Stimulated activated CD8-positive, alpha-beta memory T cell treated with anti-CD3 and anti-CD28 coated beads, Interleukin-2, amount 100 ng/mL, for 1 hour (primary cell): Measurements from ENCODE around the gene GOLGA6A.
"Not testable (repeated sequence)": the region's sequence is repeated elsewhere in the genome, so short reads cannot be mapped to it uniquely, and the experiment has no call there.

Source experiments
- DNase-seq, 2 donors: peaks; one replicate each; pipeline ENCODE4 v3.0.0-alpha.2; 2020; ENCODE audit warnings: low read depth in 2 of 2

The GOLGA6A gene

DNA sequence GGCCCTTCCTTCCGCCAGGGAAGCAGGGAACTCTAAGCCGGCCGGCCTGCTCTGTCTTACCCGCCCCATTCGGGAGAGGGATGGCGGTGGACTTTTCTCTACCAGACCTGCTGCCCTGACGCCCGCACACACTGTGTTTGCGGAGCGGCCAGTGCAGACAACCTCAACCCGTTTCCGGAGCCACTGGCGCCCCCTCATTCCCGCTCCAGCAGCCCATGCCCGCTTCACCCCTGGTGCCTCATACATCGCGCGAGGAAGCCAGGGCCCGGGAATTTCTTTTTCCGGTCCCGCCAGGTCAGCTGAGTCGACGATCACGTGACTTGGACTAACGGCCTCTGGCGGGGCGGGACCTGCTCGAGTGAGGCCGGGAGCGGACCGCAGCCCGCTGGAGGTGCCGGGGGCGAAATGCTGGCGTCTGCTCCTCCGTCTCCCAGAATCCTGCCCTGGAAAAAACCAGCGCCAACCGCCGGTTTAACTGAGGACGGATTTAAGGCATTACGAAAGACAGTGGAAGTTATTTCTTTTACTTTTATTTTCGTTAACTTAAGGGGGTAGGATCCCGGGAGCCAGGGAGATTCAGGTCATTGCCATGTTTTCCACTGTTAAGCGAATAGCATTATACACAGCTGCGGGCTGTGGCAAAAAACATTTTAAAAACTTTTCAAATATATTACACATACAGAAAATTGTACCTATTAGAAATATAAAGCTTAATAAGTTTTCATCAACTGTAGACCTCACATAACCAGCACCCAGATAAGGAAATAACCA is 17.8 kb upstream of the GOLGA6A start:
- DNase-seq, result peak; percentile 21 to 28

DNA sequence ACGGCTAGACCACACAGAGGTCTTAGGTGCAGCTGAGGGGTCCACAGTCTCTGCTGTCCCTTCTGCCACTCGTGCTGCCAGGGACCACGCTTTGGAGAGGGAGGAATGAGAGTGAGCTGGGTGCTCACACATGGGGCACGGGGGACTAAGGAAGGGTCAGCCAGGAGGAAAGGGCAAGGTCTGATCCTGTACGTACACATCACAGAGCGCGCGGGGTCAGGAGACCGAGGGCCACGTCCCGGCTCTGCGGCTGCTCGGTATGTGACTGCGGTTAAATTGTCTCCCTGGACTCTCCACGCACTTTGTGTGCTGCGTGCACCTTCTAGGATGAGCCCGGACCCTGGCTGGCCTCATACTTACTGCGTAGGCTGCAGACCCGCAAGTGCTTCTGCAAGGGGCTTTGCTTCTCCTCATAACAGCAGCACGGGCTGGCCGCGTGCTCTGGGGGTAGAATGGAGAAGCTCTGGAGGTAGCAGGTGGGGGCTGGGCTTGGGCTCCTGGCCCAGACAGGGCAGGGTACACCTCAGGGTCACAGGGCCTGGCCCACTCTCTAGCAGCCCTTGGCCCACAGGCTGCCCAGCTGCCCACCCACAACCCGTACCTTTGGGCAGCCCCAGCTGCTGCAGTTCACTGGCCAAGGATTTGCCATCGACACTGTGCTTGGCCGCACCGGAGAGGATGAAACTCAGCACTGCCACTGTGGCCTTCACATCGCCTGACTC is 14.6 kb upstream of the GOLGA6A start:
- not testable (repeated sequence) for DNase-seq

DNA sequence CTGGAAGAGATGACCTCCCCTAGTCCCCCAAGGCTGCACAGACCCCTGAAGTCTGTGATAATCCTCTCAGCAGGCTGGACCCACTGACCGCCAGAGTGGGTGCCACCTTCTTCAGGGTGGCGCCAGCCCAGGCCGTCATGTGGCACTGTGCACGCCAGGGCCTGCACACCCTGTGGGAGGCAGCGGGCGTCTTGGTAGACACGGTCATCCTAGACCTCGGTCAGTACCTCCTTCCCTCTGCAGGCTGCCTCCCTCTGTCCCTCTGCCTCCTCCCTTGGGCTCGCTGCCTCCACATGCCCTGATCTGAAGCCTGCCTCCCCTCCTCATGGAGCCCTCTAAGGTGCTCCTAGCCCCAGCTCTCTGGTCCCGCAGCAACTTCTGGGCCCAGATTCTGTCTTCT is 13.3 kb upstream of the GOLGA6A start:
- DNase-seq, result not testable (repeated sequence)

DNA sequence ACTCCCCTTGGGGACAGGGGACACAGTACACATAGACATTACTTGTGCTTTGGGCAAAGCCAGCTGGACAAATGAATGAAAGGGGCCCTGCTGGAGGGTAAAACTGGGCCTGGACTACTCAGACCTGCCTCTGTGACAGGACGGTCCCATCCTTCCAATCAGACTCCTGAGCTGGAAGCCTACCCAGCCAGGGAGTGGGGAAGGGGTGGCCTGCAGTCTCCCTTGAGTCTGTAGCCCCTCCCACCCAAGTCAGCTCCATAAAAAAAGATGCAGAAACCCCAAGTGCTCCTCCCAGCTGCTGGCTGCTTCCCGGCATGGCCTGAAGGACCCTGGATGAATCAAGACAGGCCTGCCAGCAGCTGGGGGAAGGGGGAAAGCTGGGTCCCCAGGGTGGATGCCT is 12.2 kb upstream of the GOLGA6A start:
- not testable (repeated sequence) for DNase-seq

DNA sequence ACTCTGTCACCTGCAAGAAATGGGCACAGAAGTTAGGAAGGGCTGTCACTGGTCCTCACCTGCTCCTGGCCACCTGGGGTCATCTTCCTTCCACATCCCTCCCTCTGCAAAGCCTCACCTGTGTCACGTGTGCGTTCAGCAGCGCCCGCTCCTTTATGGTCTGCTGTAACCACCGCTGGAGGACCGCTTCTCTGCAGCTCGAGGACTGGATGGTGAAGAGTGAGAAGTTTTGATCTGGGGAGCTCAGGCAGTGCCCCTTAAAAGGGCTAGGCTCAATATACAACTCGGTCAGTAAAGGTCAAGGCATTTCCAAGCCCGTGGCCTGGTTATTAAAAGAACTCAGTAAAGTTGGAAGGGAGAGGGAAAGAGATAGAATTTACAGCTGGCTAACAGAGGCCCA is 6.6 kb downstream of the GOLGA6A start:
- not testable (repeated sequence) for DNase-seq

DNA sequence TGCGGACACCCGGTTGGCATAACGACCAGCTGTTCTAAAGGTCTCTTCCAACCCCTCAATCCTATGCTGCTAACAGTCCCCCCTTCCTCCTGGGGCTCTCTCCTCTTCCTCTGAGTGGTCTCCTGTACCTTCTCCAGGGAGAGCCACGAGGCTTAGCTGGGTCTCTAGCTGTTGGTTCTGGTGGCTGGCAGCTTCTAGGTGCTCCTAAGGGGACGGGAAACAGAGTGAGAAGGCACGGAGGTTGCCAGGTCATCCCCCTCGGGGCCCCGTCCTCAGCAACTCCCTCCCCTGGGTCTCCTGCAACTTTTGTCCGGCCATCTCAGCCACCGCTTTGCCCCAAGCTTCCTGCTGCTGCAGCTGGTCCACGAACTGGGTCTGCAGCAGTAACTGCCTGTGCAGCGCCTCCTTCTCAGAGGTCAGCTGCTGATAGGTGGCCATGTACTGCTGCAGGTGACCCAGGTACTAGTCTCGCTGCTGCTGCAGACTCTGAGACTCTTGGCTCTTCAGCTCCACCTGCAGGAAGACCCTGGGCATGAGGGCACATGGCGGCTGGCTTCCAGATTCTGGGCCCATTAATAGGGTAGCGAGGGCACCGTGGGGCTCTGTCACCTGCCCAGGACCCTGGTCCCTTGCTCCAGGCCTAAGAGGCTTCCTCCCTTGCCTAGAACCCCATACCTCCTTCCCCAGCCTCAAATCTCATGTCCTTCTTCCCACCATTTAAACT is 9.6 kb downstream of the GOLGA6A start:
- DNase-seq, result peak in 1 of 2 donors; percentile 10

DNA sequence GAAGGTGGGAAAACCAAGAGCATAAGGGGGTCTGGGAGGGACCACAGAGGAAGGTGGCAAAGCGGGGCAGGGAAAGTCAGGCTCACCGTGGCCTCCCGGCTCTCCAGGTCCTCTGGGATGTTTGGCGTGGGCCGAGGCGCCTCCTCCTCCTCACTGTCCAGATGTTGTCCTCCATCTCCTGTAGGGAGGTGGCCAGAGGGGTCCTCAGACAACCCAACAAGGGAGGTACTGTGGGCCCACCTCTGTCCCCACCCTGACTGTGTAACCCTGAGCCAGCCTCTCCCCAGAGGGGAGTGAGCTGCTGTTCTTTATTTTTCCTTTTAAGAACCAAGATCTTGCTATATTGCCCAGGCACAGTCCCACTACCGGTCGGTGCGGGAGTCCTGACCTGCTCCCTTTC is 10.2 kb downstream of the GOLGA6A start:
- DNase-seq, result not testable (repeated sequence)

DNA sequence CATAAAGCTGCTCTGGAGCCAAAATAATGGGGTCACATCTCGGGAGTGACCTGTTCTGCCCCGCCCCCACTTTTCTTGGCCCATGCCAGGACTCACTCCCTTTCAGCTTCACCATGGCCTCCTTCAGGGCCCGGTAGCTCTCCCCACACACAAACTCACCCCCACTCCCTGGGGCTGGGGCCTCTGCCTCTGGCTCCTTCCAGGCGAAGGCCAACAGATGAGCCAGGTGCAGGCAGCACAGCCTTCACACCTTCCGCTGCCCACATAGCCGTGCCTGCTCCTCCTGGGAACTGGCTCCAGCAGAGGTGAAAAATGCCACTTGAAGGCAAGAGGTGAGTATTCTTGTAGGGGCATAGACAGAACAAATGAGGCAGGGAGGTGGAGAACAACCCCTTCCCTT is 10.7 kb downstream of the GOLGA6A start:
- not testable (repeated sequence) for DNase-seq

DNA sequence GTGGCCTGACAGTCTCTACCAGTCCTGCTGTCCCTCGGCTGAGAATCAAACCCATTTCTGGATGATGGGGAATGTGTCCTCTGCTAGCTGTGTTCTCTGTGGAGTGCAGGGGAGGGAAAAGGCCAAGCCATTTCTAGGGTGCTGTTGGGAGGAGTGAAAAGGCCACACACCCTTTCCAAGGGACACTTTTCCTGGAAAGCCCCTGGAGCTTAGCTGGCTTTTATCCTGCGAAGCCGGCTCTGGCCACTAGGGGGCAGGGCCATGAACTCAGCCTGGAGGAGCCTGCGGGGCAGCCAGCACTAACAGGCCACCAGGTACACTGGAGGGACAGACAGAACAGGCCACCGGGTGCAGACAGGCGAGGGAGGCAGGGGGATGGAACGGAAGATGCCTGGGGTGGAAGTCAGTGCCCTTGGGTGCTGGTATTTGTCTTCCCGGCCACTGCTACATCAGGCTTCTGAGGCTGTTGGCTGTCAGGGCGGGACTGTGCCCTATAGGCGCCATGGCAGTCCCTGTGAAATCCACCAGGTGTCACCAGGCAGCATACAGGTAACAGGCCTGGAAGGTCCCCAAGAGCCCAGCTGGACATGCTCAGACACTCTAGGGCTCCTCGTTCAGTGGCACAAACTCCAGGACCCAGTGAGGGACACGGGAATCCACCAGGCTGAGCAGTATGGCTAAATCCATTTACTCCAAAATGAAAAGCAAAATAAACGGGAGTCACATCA is 16.5 kb downstream of the GOLGA6A start:
- DNase-seq, result peak in 1 of 2 donors; percentile 37

DNA sequence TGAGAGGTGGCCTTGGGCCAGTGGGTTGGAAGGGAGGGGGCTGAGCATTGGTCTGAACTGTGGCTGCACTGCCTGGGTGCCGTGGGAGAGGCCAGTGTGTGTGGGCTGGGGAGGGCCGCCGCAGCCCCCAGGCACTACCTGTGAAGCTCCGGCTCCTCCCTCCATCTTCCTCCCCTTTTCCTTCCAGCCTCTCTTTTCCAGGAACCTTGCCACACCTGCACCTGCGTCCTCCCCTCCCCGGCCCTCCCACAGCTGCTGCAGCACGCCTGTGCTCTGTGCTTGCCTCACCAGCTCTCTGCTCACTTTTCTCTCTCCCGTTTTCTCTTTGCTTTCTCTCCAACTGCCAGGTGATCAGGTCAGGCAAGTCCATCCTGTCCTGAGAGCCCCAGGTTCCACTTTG is 17.5 kb downstream of the GOLGA6A start:
- not testable (repeated sequence) for DNase-seq

DNA sequence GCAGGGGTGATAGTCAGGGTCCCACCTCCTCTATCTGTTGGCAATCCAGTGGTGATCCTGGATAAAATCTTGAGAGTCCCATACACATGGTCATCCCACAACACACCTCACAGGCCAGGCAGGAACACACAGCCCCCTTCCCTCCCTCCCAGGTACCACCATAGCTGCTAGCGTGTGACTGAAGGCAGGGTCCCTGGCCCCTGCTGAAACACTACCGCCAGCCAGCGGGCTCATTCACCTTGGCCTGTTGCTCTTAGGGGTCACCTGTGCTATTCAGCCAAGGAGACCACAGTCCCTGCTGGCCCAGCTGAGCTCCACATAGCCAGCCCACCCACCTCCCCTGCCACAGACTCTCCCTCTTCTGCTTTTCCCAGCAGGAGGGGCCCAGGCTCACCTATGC is 18.2 kb downstream of the GOLGA6A start:
- not testable (repeated sequence) for DNase-seq

DNA sequence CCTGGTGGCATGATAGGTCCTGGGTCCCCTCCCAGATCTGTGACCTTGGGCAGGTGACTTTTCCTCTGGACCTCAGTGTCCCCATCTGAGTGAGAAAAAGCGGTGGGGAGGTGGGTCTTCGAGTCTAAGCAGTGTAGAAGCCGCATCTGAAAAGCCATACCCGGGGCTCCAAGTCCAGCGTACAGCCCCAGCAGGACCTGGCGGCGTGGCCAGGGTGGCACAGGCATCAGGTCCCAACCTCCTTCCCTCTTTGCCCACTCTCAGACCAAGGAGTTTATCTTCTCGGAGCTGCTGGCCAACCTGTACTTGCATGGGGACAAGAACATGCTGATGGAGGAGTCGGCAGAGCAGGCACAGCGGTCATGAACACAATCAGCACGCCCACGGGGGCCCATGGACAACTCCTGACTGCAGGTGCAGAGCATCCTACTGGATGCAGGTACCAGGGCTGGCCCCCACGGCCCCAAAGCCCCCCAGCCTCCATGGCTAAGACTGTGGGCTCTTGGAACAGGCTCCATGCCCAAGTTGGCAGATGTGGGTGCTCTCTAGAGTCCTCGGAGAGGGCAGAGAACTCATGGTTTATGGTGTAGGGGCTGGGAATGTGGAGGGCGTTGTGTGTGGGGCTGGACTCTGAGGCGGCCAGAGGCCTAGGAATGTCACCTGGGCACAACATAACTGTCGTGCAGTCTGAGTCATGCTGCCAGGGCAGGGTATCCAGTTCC is 18.8 kb downstream of the GOLGA6A start:
- DNase-seq, result not testable (repeated sequence)

DNA sequence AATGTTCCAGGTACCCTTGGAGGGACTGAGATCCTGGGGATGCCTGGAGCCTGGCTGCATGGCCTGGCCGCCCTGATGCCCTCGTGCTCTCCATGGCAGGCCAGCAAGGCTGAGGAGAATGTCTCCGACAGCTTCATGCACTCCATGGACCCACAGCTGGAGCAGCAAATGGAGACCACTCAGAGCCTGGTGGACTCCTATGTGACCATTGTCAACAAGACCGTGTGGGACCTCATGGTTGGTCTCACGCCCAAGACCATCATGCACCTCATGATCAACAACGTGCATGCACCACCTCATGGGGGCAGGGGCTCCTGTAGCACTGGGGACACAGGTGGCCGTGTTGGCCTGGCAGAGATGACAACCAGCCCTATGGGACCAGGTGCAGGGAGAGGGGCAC is 19.7 kb downstream of the GOLGA6A start:
- no peak for DNase-seq

DNA sequence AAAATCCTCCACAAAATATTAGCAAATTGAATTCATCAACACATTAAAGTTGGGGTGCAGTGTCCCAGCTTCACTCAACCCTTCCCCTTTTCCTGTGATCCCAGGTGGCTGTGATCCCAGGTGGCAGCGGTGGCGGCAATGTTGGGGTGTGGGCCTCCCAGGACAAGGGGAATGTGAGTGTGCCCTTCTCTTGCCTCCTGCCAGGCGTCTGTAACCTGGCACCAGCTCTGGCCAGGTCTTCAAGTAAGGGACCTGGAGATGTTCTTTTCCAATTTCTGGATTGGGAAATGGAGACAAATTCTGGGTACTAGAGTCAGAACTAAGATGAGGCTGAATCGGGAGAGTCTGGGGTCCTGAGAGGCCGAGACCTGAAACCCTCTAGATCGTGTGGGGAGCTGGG is 20.1 kb downstream of the GOLGA6A start:
- no peak for DNase-seq

DNA sequence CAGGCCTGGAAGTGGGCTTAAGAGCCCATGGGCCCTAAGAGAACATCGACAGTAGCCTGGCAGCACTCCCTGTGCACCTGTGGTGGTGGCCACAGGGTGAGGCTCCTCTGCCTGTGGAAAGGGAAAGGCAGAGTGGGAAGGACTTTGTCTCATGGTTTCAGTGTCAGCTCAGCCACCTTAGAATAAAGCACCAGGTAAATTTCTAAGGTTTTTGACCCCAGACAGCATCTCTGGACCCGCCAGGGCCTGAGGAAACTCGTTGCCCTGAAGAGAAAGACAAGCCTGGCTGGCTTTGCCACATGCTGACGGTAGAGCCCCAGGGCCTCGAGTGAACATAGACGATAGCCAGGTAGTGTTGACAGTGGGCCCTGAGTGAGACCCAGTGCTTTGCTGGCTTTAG is 22.1 kb downstream of the GOLGA6A start:
- no peak for DNase-seq

DNA sequence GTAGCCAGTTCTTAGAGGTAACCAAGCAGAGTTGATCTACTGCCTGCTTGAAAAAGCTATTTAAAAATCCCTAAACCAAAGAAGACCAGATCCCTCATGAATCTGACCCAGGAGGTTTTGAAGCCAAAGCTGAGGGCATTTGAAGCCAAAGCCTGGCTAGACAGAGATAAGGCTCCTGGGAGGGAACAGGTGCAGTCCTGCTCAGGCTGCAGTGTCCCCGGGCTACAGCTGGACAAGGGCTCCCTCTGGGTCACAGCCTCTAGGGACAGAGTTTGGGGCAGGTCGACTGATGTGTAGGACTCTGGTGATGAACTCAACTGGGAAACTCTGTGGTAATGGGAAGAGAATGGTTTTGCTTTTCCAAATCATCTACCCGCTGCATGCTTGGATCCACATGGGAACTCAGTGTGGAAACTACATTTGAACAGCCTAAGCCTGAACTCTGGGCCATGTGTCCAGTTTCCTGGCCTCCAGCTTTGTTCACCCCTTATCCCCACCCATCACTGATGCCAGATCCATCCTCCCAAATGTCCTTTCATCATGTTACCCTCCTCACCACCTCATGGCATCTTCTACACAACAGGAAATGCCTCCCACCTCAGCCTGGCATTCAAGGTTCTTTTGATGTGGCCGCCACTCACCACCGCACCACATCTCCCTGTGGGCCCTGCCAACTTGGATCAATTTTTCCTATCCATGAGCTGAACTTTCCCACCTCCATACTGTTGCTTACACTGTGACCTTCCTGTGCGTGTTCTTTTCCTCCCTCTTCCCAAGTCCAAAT is 23.1 kb downstream of the GOLGA6A start:
- DNase-seq, result not testable (repeated sequence)

DNA sequence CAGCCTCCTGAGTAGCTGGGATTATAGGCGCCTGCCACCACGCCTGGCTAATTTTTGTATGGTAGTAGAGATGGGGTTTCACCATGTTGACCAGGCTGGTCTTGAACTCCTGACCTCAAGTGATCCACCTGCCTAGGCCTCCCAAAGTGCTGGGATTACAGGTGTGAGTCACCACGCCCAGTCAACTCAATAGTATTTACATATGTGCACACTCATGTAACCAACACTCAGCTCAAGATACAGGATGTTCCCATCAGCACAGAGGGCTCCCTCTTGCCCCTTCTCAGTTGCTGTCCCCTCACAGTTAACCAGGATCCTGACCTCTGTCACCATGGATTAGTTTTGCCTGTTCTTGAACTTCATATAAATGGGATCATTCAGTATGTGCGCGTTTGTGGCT is 26.0 kb downstream of the GOLGA6A start:
- not testable (repeated sequence) for DNase-seq

DNA sequence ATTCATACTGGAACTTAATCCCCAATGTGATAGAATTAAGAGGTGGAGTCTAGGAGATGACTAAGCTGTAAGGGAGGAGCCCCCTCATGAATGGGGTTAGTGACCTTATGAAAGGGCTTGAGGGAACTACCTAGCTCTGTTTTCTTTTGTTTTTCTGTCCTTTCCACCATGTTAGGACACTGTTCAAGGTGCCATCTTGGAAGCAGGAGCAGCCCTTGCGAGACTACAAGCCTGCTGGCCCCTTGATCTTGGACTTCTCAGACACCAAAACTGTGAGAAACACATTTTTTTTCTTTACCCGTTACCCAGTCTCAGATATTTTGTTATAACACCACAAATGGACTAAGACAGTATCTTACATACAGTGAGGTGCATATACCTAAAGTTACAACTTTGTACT is 26.5 kb downstream of the GOLGA6A start:
- DNase-seq, result no peak

DNA sequence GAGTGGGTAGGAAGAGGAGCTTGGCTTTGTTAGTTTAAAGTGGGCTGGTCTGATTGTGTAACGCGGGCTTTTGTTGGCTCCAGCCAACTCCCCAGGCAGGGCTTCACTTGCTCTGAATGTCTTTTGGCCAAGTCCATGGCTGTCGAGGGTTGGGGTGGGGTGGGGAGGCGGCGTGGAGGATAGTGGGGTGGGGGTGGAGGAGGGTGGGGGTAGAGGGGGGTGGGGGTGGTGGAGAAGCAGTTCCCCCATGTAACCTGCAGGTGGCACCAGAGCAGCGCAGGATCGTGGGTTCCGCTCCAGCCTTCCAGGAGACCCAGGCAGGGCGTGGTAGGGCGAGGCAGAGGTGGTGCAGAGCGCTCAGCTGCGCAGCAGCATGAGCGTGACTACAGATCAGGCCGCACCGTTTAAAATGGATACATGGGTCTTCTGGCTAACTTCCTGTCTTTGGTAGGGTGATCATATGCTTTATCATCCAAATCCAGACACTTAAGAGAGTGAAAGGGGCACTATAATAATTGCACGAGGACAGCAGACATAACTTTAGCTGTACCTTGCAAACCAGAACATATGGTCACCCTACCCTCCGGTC is 28.3 kb downstream of the GOLGA6A start:
- peak in 1 of 2 donors; percentile 39 for DNase-seq

DNA sequence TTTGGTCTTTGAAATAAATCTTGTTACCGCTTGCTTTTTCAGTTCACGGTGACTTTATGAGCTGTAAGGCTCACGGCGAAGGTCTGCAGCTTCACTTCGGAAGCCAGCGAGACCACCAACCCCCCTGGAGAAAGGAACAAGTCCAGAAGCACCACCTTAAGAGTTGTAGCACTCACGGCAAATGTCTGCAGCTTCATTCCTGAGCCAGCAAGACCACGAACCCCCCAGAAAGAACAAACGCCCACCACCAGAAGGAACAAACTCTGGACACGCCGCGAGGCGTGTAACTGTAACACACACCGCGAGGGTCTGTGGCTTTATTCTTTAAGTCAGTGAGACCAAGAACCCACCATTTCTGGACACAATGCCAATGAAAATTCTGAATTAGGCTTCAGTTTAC is 28.8 kb downstream of the GOLGA6A start:
- no peak for DNase-seq
